A673 (cell line): Measurements from ENCODE around the gene CIAO2B. TPM values are rescaled to one million over a fixed set of nuclear protein-coding genes. Genes with fewer than 3 reads are reported as not detected.

Experiments
- BruUV-seq: library from RNA; stranded (reverse); fragments of 400-500 nt; replicated peaks from 2 replicates; lab custom pipeline; 2021; lab: Mats Ljungman, UMichigan
- CTCF ChIA-PET: fragments of 300-600 bp; sonication (Branson Sonifier 250); formaldehyde crosslinking; loops from one replicate; lab custom pipeline; 2022; ENCODE audit warnings: antibody characterized with exemption; lab: Charles Lee
- POLR2A ChIA-PET: fragments of 300-600 bp; sonication (Branson Sonifier 250); formaldehyde crosslinking; loops from one replicate; lab custom pipeline; 2022; ENCODE audit warnings: antibody characterized with exemption; ENCODE audit not compliant: low non-redundant PET; lab: Charles Lee
- DNase-seq: peaks from one replicate; pipeline ENCODE4 v3.0.0-alpha.2; 2015; ENCODE audit warnings: low spot score
- H3K27ac ChIP-seq: fragments of 200-600 bp; sonication (generic); 2 replicates; pipeline ENCODE4 v1.5.1; 2016; ENCODE audit warnings: mixed run types, low read depth, mild to moderate bottlenecking, mixed read lengths, antibody characterized with exemption, low read length; ENCODE audit not compliant: poor library complexity, severe bottlenecking
- H3K27me3 ChIP-seq: fragments of 200-600 bp; sonication (generic); replicated peaks from 2 replicates; pipeline ENCODE4 v1.6.1; 2017; ENCODE audit warnings: mixed run types, low read depth, mild to moderate bottlenecking, mixed read lengths, antibody characterized with exemption, low read length; ENCODE audit not compliant: insufficient read depth, poor library complexity
- H3K36me3 ChIP-seq: fragments of 200-600 bp; sonication (generic); 2 replicates; pipeline ENCODE4 v1.6.1; 2016; ENCODE audit warnings: mixed run types, mild to moderate bottlenecking, mixed read lengths, antibody characterized with exemption, low read length; ENCODE audit not compliant: insufficient read depth, poor library complexity, severe bottlenecking
- H3K4me1 ChIP-seq: fragments of 200-600 bp; sonication (generic); 2 replicates; pipeline ENCODE4 v1.6.1; 2017; ENCODE audit warnings: mixed run types, mild to moderate bottlenecking, mixed read lengths, antibody characterized with exemption, low read length; ENCODE audit not compliant: insufficient read depth, poor library complexity, severe bottlenecking
- H3K4me3 ChIP-seq: fragments of 200-600 bp; sonication (generic); 2 replicates; pipeline ENCODE4 v1.5.1; 2016; ENCODE audit warnings: low read depth, mixed run types, mild to moderate bottlenecking, mixed read lengths, low read length; ENCODE audit not compliant: poor library complexity, severe bottlenecking
- H3K9me3 ChIP-seq: fragments of 200-600 bp; sonication (generic); 2 replicates; pipeline ENCODE4 v1.6.1; 2016; ENCODE audit warnings: mixed run types, low read depth, mild to moderate bottlenecking, mixed read lengths, antibody characterized with exemption, low read length; ENCODE audit not compliant: poor library complexity, severe bottlenecking
- CTCF ChIP-seq: fragments of 300-800, 200-600 bp; sonication (generic); conservative IDR thresholded peaks from 2 replicates; pipeline ENCODE4 v1.5.1; 2017; ENCODE audit warnings: low read depth, mild to moderate bottlenecking, antibody characterized with exemption, low read length, moderate library complexity, mixed read lengths
- EZH2 ChIP-seq: fragments of 200-600 bp; sonication (generic); IDR thresholded peaks from 2 replicates; pipeline ENCODE4 v1.6.1; 2017; ENCODE audit warnings: borderline replicate concordance, low read depth, mild to moderate bottlenecking, mixed read lengths, antibody characterized with exemption, low read length; ENCODE audit not compliant: poor library complexity, severe bottlenecking
- intact Hi-C: fragments of 100-400 bp; cut with micrococcal nuclease; formaldehyde crosslinking; loops from one replicate; pipeline ENCODE4 v1.10.0; 2022; ENCODE audit not compliant: unreplicated experiment
- total RNA-seq: library from RNA; stranded (reverse); gene quantifications from 2 replicates; pipeline ENCODE4 v1.2.3, GENCODE V29; 2021

Gene CIAO2B
- total RNA-seq, 1 experiment from 2014 or later: 108 TPM

GRCh38 chr16:66970775-66971720 is 36.8 kb upstream of the CIAO2B start:
- ChIA-PET CTCF (interaction anchor here (0.8 kb wide), 1 partner anchor 8 kb away, joined by 10 read pairs; no protein-coding TSS in a partner anchor), POLR2A (interaction anchor here (0.5 kb wide), 1 partner anchor 124 kb away, joined by 8 read pairs; no protein-coding TSS in a partner anchor)
- H3K27me3 ChIP-seq: no peaks in the 10 kb centered on the region
- intact Hi-C loops: no loop called here
- BruUV-seq: no TSS peak
- no peak for DNase-seq
- no peak overlapping the region for H3K4me3 ChIP-seq
- no peaks in the 10 kb centered on the region for H3K4me1 ChIP-seq
- no peaks in the 10 kb centered on the region for H3K36me3 ChIP-seq
- no peak overlapping the region for H3K27ac ChIP-seq
- TF ChIP-seq EZH2 (no peak), CTCF (no peak)
- H3K9me3 ChIP-seq: no peaks in the 10 kb centered on the region

GRCh38 chr16:66968847-66969246 is 34.6 kb upstream of the CIAO2B start:
- CTCF ChIA-PET: no interaction called here

GRCh38 chr16:66964049-66964448 is 29.8 kb upstream of the CIAO2B start:
- POLR2A ChIA-PET: no interaction called here
- Histone ChIP-seq H3K9me3 (no peaks in the 10 kb centered on the region), H3K4me3 (no peak overlapping the region), H3K4me1 (peaks cover 4% of the 10 kb centered on the region), H3K27me3 (no peaks in the 10 kb centered on the region), H3K36me3 (no peaks in the 10 kb centered on the region), H3K27ac (no peak overlapping the region)
- no peak for DNase-seq
- BruUV-seq: no TSS peak
- CTCF ChIA-PET: no interaction called here
- no peak for TF ChIP-seq EZH2
- no peak for TF ChIP-seq CTCF
- intact Hi-C loops: no loop called here

More at GRCh38 chr16:66968847-66969246, 34.6 kb upstream of the CIAO2B start:
- Histone ChIP-seq H3K27ac (no peak overlapping the region), H3K9me3 (no peaks in the 10 kb centered on the region), H3K36me3 (no peaks in the 10 kb centered on the region), H3K4me3 (no peak overlapping the region), H3K4me1 (no peaks in the 10 kb centered on the region), H3K27me3 (no peaks in the 10 kb centered on the region)
- no peak for DNase-seq
- POLR2A ChIA-PET: no interaction called here
- no TSS peak for BruUV-seq
- intact Hi-C loops: no loop called here
- TF ChIP-seq CTCF (no peak), EZH2 (no peak)
